Body of pancreas (tissue), 4 donors: Measurements from ENCODE around the gene CHCHD6. TPM values are rescaled to one million over a fixed set of nuclear protein-coding genes. Genes with fewer than 3 reads are reported as not detected.

Source experiments
- ATAC-seq: fragments of 150-250 bp; one replicate; pipeline ENCODE4 v1.9.1; 2016
- DNase-seq, 4 donors: peaks; one replicate each; pipeline ENCODE4 v3.0.0-alpha.2; 2019
- H3K27ac ChIP-seq, 4 donors: fragments of 200-600 bp; sonication (generic); 1 replicate in 3 of 4; 2 replicates in 1 of 4; pipeline versions ENCODE4 v1.5.1 to v1.6.1; 2016 to 2019; ENCODE audit warnings: mild to moderate bottlenecking in 1 of 4, mixed read lengths in 1 of 4, moderate library complexity in 1 of 4
- H3K27me3 ChIP-seq, 2 donors: fragments of 200-600 bp; sonication (generic); one replicate each; pipeline ENCODE4 v1.6.0; 2016; ENCODE audit warnings: mild to moderate bottlenecking in 1 of 2
- H3K36me3 ChIP-seq, 2 donors: fragments of 200-600 bp; sonication (generic); replicated peaks in 1 of 2; 2 replicates each; pipeline ENCODE4 v1.5.1; 2016; ENCODE audit warnings: low read depth in 2 of 2; ENCODE audit not compliant: insufficient read depth in 1 of 2
- H3K4me1 ChIP-seq: fragments of 200-600 bp; sonication (generic); one replicate; pipeline ENCODE4 v1.6.0; 2016
- H3K4me3 ChIP-seq, 2 donors: fragments of 200-600 bp; sonication (generic); 1 replicate in 1 of 2; 2 replicates in 1 of 2; pipeline ENCODE4 v1.5.1; 2016 to 2019
- H3K9me3 ChIP-seq, 3 donors: fragments of 200-600 bp; sonication (generic); 1 replicate in 2 of 3; 2 replicates in 1 of 3; pipeline ENCODE4 v1.5.1; 2016
- CTCF ChIP-seq, 7 experiments: fragments of 450-650 bp in 4 of 7; fragments of 200-600 bp in 3 of 7; sonication (generic) in 3 of 7; IDR thresholded peaks; one replicate each; pipeline ENCODE4 v1.5.1; 2016 to 2019; ENCODE audit warnings: antibody characterized with exemption in 7 of 7
- POLR2A ChIP-seq, 3 donors: fragments of 450-650 bp; IDR thresholded peaks; one replicate each; pipeline ENCODE4 v1.6.1; 2016; ENCODE audit warnings: antibody characterized with exemption in 3 of 3, mild to moderate bottlenecking in 2 of 3
- WGBS, 2 donors: methylation state at CpG; one replicate each; pipeline ENCODE4 v1.1.5; 2017; 5-methylcytosine and 5-hydroxymethylcytosine counted together
- intact Hi-C: fragments of 100-400 bp; cut with DNase I; formaldehyde crosslinking; loops from one replicate; pipeline ENCODE4 v1.15.1; 2023
- total RNA-seq, 2 donors: library from RNA; depleted of rRNA; stranded (reverse); fragments of >200 nt; gene quantifications; one replicate each; pipeline ENCODE4 v1.1.0, GENCODE V29; 2016

Gene CHCHD6
- total RNA-seq, 2 donors from 2014 or later: 0.66 to 10.9 TPM

DNA sequence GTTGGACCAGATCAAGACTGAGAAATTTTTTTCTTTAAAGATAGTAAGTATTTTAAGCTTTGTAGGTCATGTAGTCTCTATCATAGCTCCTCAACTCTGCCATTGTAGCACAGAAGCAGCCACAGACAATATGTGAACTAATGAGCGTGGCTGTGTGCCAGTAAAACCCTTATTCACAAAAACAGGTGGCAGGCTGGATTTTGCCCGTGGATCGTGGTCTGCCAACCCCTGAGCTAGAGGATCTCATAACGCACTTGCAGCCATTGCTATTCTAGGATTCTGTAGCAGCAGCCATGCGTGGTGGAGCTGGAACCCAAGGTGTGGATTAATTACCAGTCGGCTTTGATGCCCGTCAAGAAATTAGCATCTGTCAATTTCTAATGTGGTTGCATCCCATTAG is 210.2 kb downstream of the CHCHD6 start:
- intact Hi-C loops: no loop called here
- Histone ChIP-seq H3K4me1 (no peaks in the 10 kb centered on the region), H3K4me3 (no peak overlapping the region), H3K27ac (no peak overlapping the region), H3K27me3 (no peaks in the 10 kb centered on the region), H3K9me3 (no peaks in the 10 kb centered on the region), H3K36me3 (no peaks in the 10 kb centered on the region)
- 81 to 82% methylated on average over 7 of the region's 7 CpGs for WGBS, 2 donors
- TF ChIP-seq CTCF (IDR thresholded peaks at IDR 0.05) (no peak), POLR2A (IDR thresholded peaks at IDR 0.05) (no peak)
- DNase-seq: no peak
- ATAC-seq: no peak

DNA sequence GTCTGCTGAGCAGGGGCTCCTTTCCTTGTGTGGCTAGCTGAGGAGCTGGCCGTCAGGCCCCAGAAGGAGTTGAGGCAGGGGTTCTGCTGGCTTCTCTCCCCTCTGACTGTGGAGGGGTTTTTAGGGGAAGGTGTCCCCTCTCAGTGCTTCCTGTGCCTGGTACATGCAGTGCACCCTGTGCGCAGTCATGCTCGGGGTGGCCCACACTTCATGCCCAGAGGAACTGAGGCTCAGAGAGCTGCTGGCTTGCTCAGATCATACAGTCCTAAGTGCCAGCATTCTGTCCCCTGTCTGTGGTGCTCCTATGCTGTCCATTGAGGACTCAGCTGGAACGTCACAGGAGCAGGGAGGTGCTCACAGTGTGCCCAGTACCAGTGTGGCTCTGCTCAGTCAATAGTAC is 211.0 kb downstream of the CHCHD6 start:
- Histone ChIP-seq H3K36me3 (no peaks in the 10 kb centered on the region), H3K4me3 (no peak overlapping the region), H3K9me3 (no peaks in the 10 kb centered on the region), H3K4me1 (no peaks in the 10 kb centered on the region), H3K27me3 (no peaks in the 10 kb centered on the region), H3K27ac (no peak overlapping the region)
- intact Hi-C loops: no loop called here
- 98 to 100% methylated on average over 3 to 4 of the region's 4 CpGs for WGBS, 2 donors
- no peak for DNase-seq
- no peak for ATAC-seq
- TF ChIP-seq POLR2A (IDR thresholded peaks at IDR 0.05) (no peak), CTCF (IDR thresholded peaks at IDR 0.05) (no peak)

DNA sequence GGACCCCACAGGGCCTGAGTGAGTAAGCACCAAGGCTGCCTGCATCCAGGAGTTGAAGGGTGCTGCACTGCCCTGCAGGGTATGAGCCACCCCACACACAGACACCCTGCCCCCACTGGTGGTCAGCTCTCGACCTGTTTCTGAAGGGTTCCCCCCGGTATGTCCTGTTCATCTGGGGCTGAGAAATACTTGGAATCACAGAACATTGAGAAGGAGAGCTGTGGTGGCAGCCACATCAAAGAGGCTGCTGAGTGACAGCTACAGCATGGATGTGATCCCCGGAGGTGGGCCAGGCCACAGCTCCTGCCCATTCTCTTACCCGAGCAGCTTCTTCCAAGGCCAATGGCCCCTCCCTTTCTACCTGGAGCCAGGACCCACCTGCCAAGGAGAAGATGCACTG is 212.5 kb downstream of the CHCHD6 start:
- no peak for TF ChIP-seq CTCF (IDR thresholded peaks at IDR 0.05)
- no peak for TF ChIP-seq POLR2A (IDR thresholded peaks at IDR 0.05)

GRCh38 chr3:126917232-126917804 is 213.3 kb downstream of the CHCHD6 start:
- no peaks in the 10 kb centered on the region for H3K9me3 ChIP-seq
- no peak for TF ChIP-seq POLR2A (IDR thresholded peaks at IDR 0.05)
- no peak for TF ChIP-seq CTCF (IDR thresholded peaks at IDR 0.05)
- no peaks in the 10 kb centered on the region for H3K27me3 ChIP-seq
- DNase-seq: no peak
- no peaks in the 10 kb centered on the region for H3K36me3 ChIP-seq
- no peak overlapping the region for H3K4me3 ChIP-seq
- WGBS, 2 donors: 74 to 78% methylated on average over 6 of the region's 6 CpGs
- H3K4me1 ChIP-seq: peaks cover 5% of the 10 kb centered on the region
- no peak for ATAC-seq
- intact Hi-C loops: no loop called here
- H3K27ac ChIP-seq: no peak overlapping the region

More for the DNA sequence above, 212.5 kb downstream of the CHCHD6 start:
- Histone ChIP-seq H3K27ac (no peak overlapping the region), H3K36me3 (no peaks in the 10 kb centered on the region), H3K9me3 (no peaks in the 10 kb centered on the region), H3K4me1 (no peaks in the 10 kb centered on the region), H3K27me3 (no peaks in the 10 kb centered on the region), H3K4me3 (no peak overlapping the region)
- DNase-seq (no peak), ATAC-seq (no peak)
- intact Hi-C loops: no loop called here
- 88 to 100% methylated on average over 1 to 4 of the region's 4 CpGs for WGBS, 2 donors

DNA sequence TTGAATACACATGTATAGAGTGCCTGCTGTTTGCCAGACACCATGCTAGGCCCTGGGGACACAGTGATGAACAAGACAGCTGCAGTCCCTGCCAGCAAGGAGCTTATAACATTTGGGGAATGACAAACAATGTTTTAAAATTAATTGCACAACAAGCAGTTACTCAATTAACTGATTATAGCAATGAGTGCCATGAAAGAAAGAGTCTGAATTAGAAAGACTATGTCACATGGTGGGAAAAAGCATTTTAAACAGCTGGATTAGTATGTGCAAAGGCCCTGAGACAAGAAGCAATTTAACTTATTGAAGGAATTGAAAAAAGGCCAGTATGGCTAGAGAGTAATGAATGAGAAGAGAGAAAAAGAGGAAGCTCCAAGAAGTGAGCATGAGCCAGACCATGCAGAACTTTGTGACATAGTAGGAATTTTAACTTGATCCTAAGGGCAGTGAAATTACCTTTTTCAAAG is 214.3 kb downstream of the CHCHD6 start:
- TF ChIP-seq CTCF (IDR thresholded peaks at IDR 0.05): no peak
- no peak for TF ChIP-seq POLR2A (IDR thresholded peaks at IDR 0.05)
- no peak for DNase-seq
- ATAC-seq: no peak

More for the DNA sequence above, 214.3 kb downstream of the CHCHD6 start:
- no peak overlapping the region for H3K4me3 ChIP-seq
- H3K27me3 ChIP-seq: no peaks in the 10 kb centered on the region
- H3K36me3 ChIP-seq: no peaks in the 10 kb centered on the region
- H3K27ac ChIP-seq: no peak overlapping the region
- H3K9me3 ChIP-seq: no peaks in the 10 kb centered on the region
- peaks cover 10% of the 10 kb centered on the region for H3K4me1 ChIP-seq
- intact Hi-C loops: no loop called here
